C4-2B (cell line): Measurements from ENCODE around the gene S1PR3.

Source experiments
- H3K27ac ChIP-seq: fragments of 450-650 bp; 2 replicates; pipeline ENCODE4 v1.5.1; 2017
- ZFX ChIP-seq: fragments of 450-650 bp; IDR thresholded peaks from 2 replicates; pipeline ENCODE4 v1.6.1; 2017
- TF ChIP-seq, protein P1 (sequence below): fragments of 450-650 bp; conservative IDR thresholded peaks from 2 replicates; pipeline ENCODE4 v1.5.1; 2017; ENCODE audit warnings: mild to moderate bottlenecking

The S1PR3 gene

GRCh38 chr9:88998503-88998902 is 7.2 kb downstream of the S1PR3 start:
- TF ChIP-seq, protein P1, sequence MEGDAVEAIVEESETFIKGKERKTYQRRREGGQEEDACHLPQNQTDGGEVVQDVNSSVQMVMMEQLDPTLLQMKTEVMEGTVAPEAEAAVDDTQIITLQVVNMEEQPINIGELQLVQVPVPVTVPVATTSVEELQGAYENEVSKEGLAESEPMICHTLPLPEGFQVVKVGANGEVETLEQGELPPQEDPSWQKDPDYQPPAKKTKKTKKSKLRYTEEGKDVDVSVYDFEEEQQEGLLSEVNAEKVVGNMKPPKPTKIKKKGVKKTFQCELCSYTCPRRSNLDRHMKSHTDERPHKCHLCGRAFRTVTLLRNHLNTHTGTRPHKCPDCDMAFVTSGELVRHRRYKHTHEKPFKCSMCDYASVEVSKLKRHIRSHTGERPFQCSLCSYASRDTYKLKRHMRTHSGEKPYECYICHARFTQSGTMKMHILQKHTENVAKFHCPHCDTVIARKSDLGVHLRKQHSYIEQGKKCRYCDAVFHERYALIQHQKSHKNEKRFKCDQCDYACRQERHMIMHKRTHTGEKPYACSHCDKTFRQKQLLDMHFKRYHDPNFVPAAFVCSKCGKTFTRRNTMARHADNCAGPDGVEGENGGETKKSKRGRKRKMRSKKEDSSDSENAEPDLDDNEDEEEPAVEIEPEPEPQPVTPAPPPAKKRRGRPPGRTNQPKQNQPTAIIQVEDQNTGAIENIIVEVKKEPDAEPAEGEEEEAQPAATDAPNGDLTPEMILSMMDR = no peak
- TF ChIP-seq ZFX = no peak
- H3K27ac ChIP-seq = peak overlapping the region; percentile 15

GRCh38 chr9:88998911-88999310 is 7.6 kb downstream of the S1PR3 start:
- TF ChIP-seq, protein P1 = no peak
- no peak for TF ChIP-seq ZFX
- H3K27ac ChIP-seq = peak overlapping the region; percentile 15

DNA sequence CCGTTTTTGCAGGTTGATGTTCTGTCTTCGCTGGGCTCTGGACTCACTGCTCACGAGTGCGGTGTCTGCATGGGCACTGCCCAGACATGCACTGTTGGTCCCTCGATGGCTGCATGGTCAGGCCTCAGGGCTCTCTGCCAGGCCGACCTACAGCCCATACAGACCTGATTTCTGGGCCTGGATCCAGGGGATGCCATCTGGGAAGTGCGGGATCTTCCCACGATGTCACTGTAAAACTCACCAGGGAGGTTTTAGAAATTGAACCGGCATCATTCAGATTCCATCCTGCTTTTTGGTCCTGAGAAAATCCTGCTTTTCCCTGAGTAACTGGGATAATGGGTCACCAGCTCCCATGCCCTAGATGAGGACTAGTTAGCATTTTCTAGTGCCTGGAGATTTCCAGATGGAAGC is 9.1 kb downstream of the S1PR3 start:
- peak overlapping the region; percentile 67 for H3K27ac ChIP-seq
- TF ChIP-seq ZFX = no peak
- TF ChIP-seq, protein P1 = no peak

DNA sequence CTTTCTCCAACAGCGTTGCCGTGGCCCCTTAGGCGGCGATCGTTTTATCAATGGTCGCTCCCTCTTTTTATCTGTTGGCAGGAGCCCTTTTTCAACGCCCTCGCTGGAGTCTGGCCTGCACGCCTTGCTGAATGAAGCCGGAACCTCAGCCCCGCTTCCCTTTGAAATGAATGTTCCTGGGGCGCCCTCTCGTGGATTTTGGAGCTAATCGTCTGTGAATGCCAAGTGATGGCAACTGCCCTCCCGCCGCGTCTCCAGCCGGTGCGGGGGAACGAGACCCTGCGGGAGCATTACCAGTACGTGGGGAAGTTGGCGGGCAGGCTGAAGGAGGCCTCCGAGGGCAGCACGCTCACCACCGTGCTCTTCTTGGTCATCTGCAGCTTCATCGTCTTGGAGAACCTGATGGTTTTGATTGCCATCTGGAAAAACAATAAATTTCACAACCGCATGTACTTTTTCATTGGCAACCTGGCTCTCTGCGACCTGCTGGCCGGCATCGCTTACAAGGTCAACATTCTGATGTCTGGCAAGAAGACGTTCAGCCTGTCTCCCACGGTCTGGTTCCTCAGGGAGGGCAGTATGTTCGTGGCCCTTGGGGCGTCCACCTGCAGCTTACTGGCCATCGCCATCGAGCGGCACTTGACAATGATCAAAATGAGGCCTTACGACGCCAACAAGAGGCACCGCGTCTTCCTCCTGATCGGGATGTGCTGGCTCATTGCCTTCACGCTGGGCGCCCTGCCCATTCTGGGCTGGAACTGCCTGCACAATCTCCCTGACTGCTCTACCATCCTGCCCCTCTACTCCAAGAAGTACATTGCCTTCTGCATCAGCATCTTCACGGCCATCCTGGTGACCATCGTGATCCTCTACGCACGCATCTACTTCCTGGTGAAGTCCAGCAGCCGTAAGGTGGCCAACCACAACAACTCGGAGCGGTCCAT is 10.0 kb downstream of the S1PR3 start:
- TF ChIP-seq, protein P1 = peak; percentile 92
- no peak for TF ChIP-seq ZFX
- H3K27ac ChIP-seq = peak overlapping the region; percentile 67

- TF ChIP-seq ZFX = no peak
- TF ChIP-seq, protein P1 = no peak
- peak overlapping the region; percentile 67 for H3K27ac ChIP-seq
Observed at GRCh38 chr9:89001917-89002540, 10.8 kb downstream of the S1PR3 start.

GRCh38 chr9:89002987-89003386 is 11.7 kb downstream of the S1PR3 start:
- TF ChIP-seq, protein P1 = no peak
- no peak for TF ChIP-seq ZFX
- H3K27ac ChIP-seq = no peak overlapping the region

DNA sequence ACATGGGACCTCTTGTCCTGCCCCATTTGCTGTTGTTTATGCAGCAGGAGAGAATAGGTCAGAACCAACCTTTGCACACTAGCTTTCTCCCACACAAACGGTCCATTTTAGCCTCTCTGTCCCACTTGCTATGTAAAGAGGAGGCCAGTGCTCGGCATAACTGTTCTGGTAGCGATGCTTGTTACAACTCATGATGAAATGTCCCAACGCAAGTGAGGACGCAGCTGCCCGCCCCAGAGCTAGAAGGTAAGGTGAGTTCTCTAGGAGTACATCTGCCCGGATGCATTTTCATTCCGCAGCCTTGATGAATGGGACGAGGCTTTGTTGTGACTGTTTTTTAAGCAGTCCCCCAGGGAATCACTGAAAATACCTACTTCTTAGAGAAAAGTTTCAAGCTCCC is 14.1 kb downstream of the S1PR3 start:
- H3K27ac ChIP-seq = no peak overlapping the region
- TF ChIP-seq, protein P1 = no peak
- no peak for TF ChIP-seq ZFX
